Superior temporal gyrus (tissue), 1 donor: Measurements from ENCODE around the gene UFSP2.
A peak's percentile ranks its signal among the peaks of the same experiment; 100 is the strongest.

Source experiments
- DNase-seq: peaks from one replicate; pipeline ENCODE4 v3.0.0-alpha.2; 2016; ENCODE audit errors: extremely low spot score

UFSP2 gene

GRCh38 chr4:185426960-185427688 is 1.4 kb upstream of the UFSP2 start:
- no peak for DNase-seq

- no peak for DNase-seq
Observed at GRCh38 chr4:185424905-185425646, 688 bp downstream of the UFSP2 start.

GRCh38 chr4:185421366-185422124 is 4.2 kb downstream of the UFSP2 start:
- DNase-seq = no peak

- no peak for DNase-seq
Observed at GRCh38 chr4:185416955-185417354, 8.8 kb downstream of the UFSP2 start.

GRCh38 chr4:185412412-185412811 is 13.4 kb downstream of the UFSP2 start:
- DNase-seq = no peak

- DNase-seq = no peak
Observed at GRCh38 chr4:185411849-185412248, 13.9 kb downstream of the UFSP2 start.

GRCh38 chr4:185408432-185408831 is 17.3 kb downstream of the UFSP2 start:
- DNase-seq = no peak

GRCh38 chr4:185405296-185405999 is 20.3 kb downstream of the UFSP2 start:
- DNase-seq = no peak

- no peak for DNase-seq
Observed at GRCh38 chr4:185404031-185404430, 21.7 kb downstream of the UFSP2 start.

- DNase-seq = peak; percentile 62
Observed at GRCh38 chr4:185399466-185399865, 26.3 kb downstream of the UFSP2 start.

- DNase-seq = no peak
Observed at GRCh38 chr4:185398618-185399017, 27.1 kb downstream of the UFSP2 start.

- no peak for DNase-seq
Observed at GRCh38 chr4:185396724-185397385, 28.9 kb downstream of the UFSP2 start, which contains the start of gene ANKRD37. TSS of gene ANKRD37 (plus strand) at chr4:185396841. CDS start at chr4:185396924, 83 bp downstream.

- DNase-seq = peak; percentile 98
Observed at GRCh38 chr4:185395956-185396723, 29.6 kb downstream of the UFSP2 start.

GRCh38 chr4:185395238-185395955 is 30.4 kb downstream of the UFSP2 start, which contains the start of gene LRP2BP:
TSS of gene LRP2BP (minus strand) at chr4:185395924. CDS start at chr4:185378186, 17,738 bp downstream.
- DNase-seq = peak; percentile 95

- DNase-seq = peak; percentile 79
Observed at GRCh38 chr4:185394568-185395237, 31.1 kb downstream of the UFSP2 start.

GRCh38 chr4:185392156-185392555 is 33.6 kb downstream of the UFSP2 start:
- DNase-seq = no peak

GRCh38 chr4:185390941-185391340 is 34.8 kb downstream of the UFSP2 start:
- DNase-seq = no peak

GRCh38 chr4:185387957-185388356 is 37.8 kb downstream of the UFSP2 start:
- DNase-seq = no peak

- DNase-seq = no peak
Observed at GRCh38 chr4:185384930-185385331, 40.8 kb downstream of the UFSP2 start.
